ENCODE data around the gene ORM1. TPM values are rescaled to one million over a fixed set of nuclear protein-coding genes. Genes with fewer than 3 reads are reported as not detected.
"Not testable (repeated sequence)": the region's sequence is repeated elsewhere in the genome, so short reads cannot be mapped to it uniquely, and the experiment has no call there.

Gene ORM1
- total and polyA plus RNA-seq, 10 of the 15 experiments (the other 5 are each of a cell fraction or from before 2014, with no cell fraction given): 4.4 TPM; not detected in 9

DNA sequence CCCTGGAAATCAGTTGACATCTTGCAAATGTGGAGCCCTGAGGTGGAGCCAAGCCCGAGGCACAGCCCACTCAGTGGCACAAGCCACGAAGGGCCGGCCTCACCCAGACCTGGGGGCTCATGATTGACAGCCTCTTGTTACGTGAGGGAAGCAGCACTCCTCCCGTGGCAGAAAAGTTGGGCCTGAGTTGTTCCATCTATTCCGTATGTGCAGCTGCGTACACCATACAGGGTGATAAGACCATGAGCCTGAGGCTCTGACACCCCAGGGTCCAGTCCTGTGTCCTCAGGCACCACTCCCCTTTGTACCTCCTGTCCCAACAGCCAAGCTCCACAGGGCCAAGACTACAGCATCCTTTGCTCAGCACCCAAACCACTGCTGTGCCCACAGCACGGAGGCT, 4.9 kb downstream of the ORM1 start:
- 56% methylated on average over 8 of the region's 8 CpGs for WGBS (ENCODE audit: insufficient coverage, insufficient replicate concordance, low lambda C conversion rate, missing lambda C conversion rate)
- SMC1A ChIA-PET (ENCODE audit: uncharacterized antibody, unreplicated experiment): no interaction called here

GRCh38 chr9:114328357-114328820, 5.5 kb downstream of the ORM1 start:
- H3K9ac ChIP-seq (ENCODE audit: control insufficient read depth, insufficient read depth, low read length); H3K4me3 ChIP-seq; H3K36me3 ChIP-seq (ENCODE audit: control insufficient read depth in 2 of 2, insufficient read depth in 2 of 2, low read length in 1 of 2); BruUV-seq (replicated peaks); RAD21 ChIA-PET (ENCODE audit: unreplicated experiment); H2AFZ ChIP-seq (ENCODE audit: control insufficient read depth, low read depth, low read length); POLR2A ChIA-PET; H4K20me1 ChIP-seq (ENCODE audit: control insufficient read depth, insufficient read depth); DNase-seq (ENCODE audit: low read depth, low spot score); intact Hi-C loops (cut with micrococcal nuclease; ENCODE audit: unreplicated experiment); H3K27me3 ChIP-seq (replicated peaks in 1 of 2; ENCODE audit: control insufficient read depth in 2 of 2, insufficient read depth in 2 of 2, low read length in 1 of 2); SMC1A ChIA-PET (ENCODE audit: uncharacterized antibody, unreplicated experiment); H3K79me2 ChIP-seq (ENCODE audit: control insufficient read depth, insufficient read depth, low read length); FAIRE-seq; ATAC-seq; H3K4me2 ChIP-seq (ENCODE audit: control insufficient read depth, insufficient read depth); H3K27ac ChIP-seq (ENCODE audit: control insufficient read depth, insufficient read depth); H3K4me1 ChIP-seq (ENCODE audit: control insufficient read depth, insufficient read depth, low read length); CTCF ChIA-PET; in situ Hi-C loops (cut with MboI); H3K9me3 ChIP-seq (replicated peaks; ENCODE audit: control insufficient read depth, insufficient read depth, low read length): not testable (repeated sequence)
- WGBS (ENCODE audit: insufficient coverage, insufficient replicate concordance, low lambda C conversion rate, missing lambda C conversion rate): 57% methylated on average over 8 of the region's 10 CpGs

More for the DNA sequence above, 4.9 kb downstream of the ORM1 start:
- H2AFZ ChIP-seq (ENCODE audit: control insufficient read depth, low read depth, low read length): no peak overlapping the region
- RAD21 ChIA-PET (ENCODE audit: unreplicated experiment): no interaction called here
- no peak overlapping the region for H3K9ac ChIP-seq (ENCODE audit: control insufficient read depth, insufficient read depth, low read length)
- in situ Hi-C loops (cut with MboI): no loop called here
- H3K79me2 ChIP-seq (ENCODE audit: control insufficient read depth, insufficient read depth, low read length): no peaks in the 10 kb centered on the region
- POLR2A ChIA-PET: no interaction called here
- TF ChIP-seq RB1 (IDR thresholded peaks at IDR 0.05; ENCODE audit: borderline replicate concordance): no peak
- no peak for TF ChIP-seq TCF3 (IDR thresholded peaks at IDR 0.05; ENCODE audit: borderline replicate concordance, insufficient read depth, low read depth, low read length)
- no peak for TF ChIP-seq SIX5 (IDR thresholded peaks at IDR 0.05; ENCODE audit: low read depth, low read length, severe bottlenecking)
- no peak for TF ChIP-seq ZNF207 (IDR thresholded peaks at IDR 0.05; ENCODE audit: borderline replicate concordance)
- no peak for TF ChIP-seq YBX1 (IDR thresholded peaks at IDR 0.05)
- BruUV-seq (replicated peaks): no TSS peak
- DNase-seq (ENCODE audit: low read depth, low spot score) (no peak), FAIRE-seq (no peak), ATAC-seq (no peak)
- intact Hi-C loops (cut with micrococcal nuclease; ENCODE audit: unreplicated experiment): no loop called here
- H3K27me3 ChIP-seq (replicated peaks in 1 of 2; ENCODE audit: control insufficient read depth in 2 of 2, insufficient read depth in 2 of 2, low read length in 1 of 2): no peaks in the 10 kb centered on the region
- H4K20me1 ChIP-seq (ENCODE audit: control insufficient read depth, insufficient read depth): no peaks in the 10 kb centered on the region
- H3K9me3 ChIP-seq (replicated peaks; ENCODE audit: control insufficient read depth, insufficient read depth, low read length): no peaks in the 10 kb centered on the region; the same call in 2 of the 3 replicates
- CTCF ChIA-PET: no interaction called here
- no peak overlapping the region for H3K4me2 ChIP-seq (ENCODE audit: control insufficient read depth, insufficient read depth)
- no peaks in the 10 kb centered on the region for H3K36me3 ChIP-seq (ENCODE audit: control insufficient read depth in 2 of 2, insufficient read depth in 2 of 2, low read length in 1 of 2)
- H3K4me1 ChIP-seq (ENCODE audit: control insufficient read depth, insufficient read depth, low read length): no peaks in the 10 kb centered on the region
- no peak overlapping the region for H3K4me3 ChIP-seq
- H3K27ac ChIP-seq (ENCODE audit: control insufficient read depth, insufficient read depth): no peak overlapping the region

DNA sequence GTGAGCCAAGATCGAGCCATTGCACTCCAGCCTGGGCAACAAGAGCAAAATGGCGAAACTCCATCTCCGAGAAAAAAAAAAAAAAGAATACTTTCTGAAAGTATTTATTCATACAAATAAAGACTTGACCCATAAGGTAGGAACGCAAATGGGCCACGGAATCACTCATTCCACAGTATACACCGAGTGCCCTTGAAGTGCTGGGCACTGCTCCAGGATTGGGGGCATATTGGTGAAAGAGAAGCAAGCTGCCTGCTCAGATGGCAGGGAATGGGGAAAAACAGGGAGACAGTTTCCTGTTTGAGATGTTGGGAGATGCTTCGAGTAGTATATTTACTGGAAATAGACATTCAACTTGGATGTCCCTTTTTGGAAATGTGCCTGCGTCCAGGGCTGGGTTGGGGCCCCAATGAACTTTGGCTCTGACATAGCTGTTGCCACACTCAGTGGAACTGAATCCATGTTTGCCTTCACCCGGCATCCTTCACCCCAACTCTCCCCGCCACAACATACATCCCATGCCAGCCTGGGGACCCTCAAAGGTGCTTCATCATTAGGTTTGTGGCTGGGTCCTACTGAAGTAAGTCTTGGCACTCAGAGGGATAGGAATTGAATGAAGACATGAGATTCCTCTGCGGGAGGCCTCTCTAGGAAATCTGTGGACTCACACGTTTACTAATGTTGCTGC, 6.2 kb downstream of the ORM1 start:
- ATAC-seq; H3K79me2 ChIP-seq (ENCODE audit: control insufficient read depth, insufficient read depth, low read length); DNase-seq (ENCODE audit: low read depth, low spot score); H3K4me3 ChIP-seq; SMC1A ChIA-PET (ENCODE audit: uncharacterized antibody, unreplicated experiment); H3K27me3 ChIP-seq (replicated peaks in 1 of 2; ENCODE audit: control insufficient read depth in 2 of 2, insufficient read depth in 2 of 2, low read length in 1 of 2); H3K36me3 ChIP-seq (ENCODE audit: control insufficient read depth in 2 of 2, insufficient read depth in 2 of 2, low read length in 1 of 2); CTCF ChIA-PET; H3K4me1 ChIP-seq (ENCODE audit: control insufficient read depth, insufficient read depth, low read length); H2AFZ ChIP-seq (ENCODE audit: control insufficient read depth, low read depth, low read length); H3K9me3 ChIP-seq (replicated peaks; ENCODE audit: control insufficient read depth, insufficient read depth, low read length); RAD21 ChIA-PET (ENCODE audit: unreplicated experiment); H3K9ac ChIP-seq (ENCODE audit: control insufficient read depth, insufficient read depth, low read length); POLR2A ChIA-PET; H3K4me2 ChIP-seq (ENCODE audit: control insufficient read depth, insufficient read depth); H3K27ac ChIP-seq (ENCODE audit: control insufficient read depth, insufficient read depth); FAIRE-seq; H4K20me1 ChIP-seq (ENCODE audit: control insufficient read depth, insufficient read depth); intact Hi-C loops (cut with micrococcal nuclease; ENCODE audit: unreplicated experiment); BruUV-seq (replicated peaks); in situ Hi-C loops (cut with MboI): not testable (repeated sequence)
- WGBS (ENCODE audit: insufficient coverage, insufficient replicate concordance, low lambda C conversion rate, missing lambda C conversion rate): 54% methylated on average over 8 of the region's 12 CpGs

Measured in GM12878 (cell line).